Karpas-422 (cell line): ENCODE measurements around the gene NDEL1. TPM values are rescaled to one million over a fixed set of nuclear protein-coding genes. Genes with fewer than 3 reads are reported as not detected.

Source experiments
- DNase-seq: peaks from one replicate; pipeline ENCODE4 v3.0.0-alpha.2; 2015
- H2AFZ ChIP-seq: fragments of 200-600 bp; sonication (generic); 2 replicates; pipeline ENCODE4 v1.6.1; 2014; ENCODE audit warnings: antibody characterized with exemption, low read length, mixed read lengths
- H3K27ac ChIP-seq: fragments of 200-600 bp; sonication (generic); 2 replicates; pipeline ENCODE4 v1.5.1; 2014; ENCODE audit warnings: mild to moderate bottlenecking, low read length, moderate library complexity
- H3K27me3 ChIP-seq: fragments of 200-600 bp; sonication (generic); 2 replicates; pipeline ENCODE4 v1.6.1; 2014; ENCODE audit warnings: low read length, mixed read lengths
- H3K36me3 ChIP-seq: fragments of 200-600 bp; sonication (generic); 2 replicates; pipeline ENCODE4 v1.6.1; 2014; ENCODE audit warnings: low read length, mixed read lengths; ENCODE audit not compliant: insufficient read depth
- H3K4me1 ChIP-seq: fragments of 200-600 bp; sonication (generic); 2 replicates; pipeline ENCODE4 v1.6.1; 2014; ENCODE audit warnings: mild to moderate bottlenecking, low read length, mixed read lengths
- H3K4me2 ChIP-seq: fragments of 200-600 bp; sonication (generic); 2 replicates; pipeline ENCODE4 v1.6.1; 2014; ENCODE audit warnings: low read length, low read depth, mild to moderate bottlenecking; ENCODE audit not compliant: poor library complexity, severe bottlenecking
- H3K4me3 ChIP-seq: fragments of 200-600 bp; sonication (generic); 2 replicates; pipeline ENCODE4 v1.5.1; 2014; ENCODE audit warnings: mild to moderate bottlenecking, antibody characterized with exemption, low read length, mixed read lengths
- H3K79me2 ChIP-seq: fragments of 200-600 bp; sonication (generic); 2 replicates; pipeline ENCODE4 v1.6.1; 2014; ENCODE audit warnings: mild to moderate bottlenecking, low read length, mixed read lengths
- H3K9ac ChIP-seq: fragments of 200-600 bp; sonication (generic); 2 replicates; pipeline ENCODE4 v1.6.0; 2014; ENCODE audit warnings: low read length
- H3K9me2 ChIP-seq: fragments of 200-600 bp; sonication (generic), shearing (Covaris generic); replicated peaks from 2 replicates; pipeline ENCODE4 v1.6.0; 2014; ENCODE audit warnings: mild to moderate bottlenecking, low read length, moderate library complexity; ENCODE audit not compliant: insufficient read depth
- H3K9me3 ChIP-seq: fragments of 300-700, 200-600 bp; sonication (generic); 2 replicates; pipeline ENCODE4 v1.6.1; 2014; ENCODE audit warnings: low read length, mixed read lengths
- H4K20me1 ChIP-seq: fragments of 200-600 bp; sonication (generic); 2 replicates; pipeline ENCODE4 v1.6.1; 2014; ENCODE audit warnings: mild to moderate bottlenecking, antibody characterized with exemption, low read length, low read depth; ENCODE audit not compliant: insufficient read depth
- small RNA-seq: library from RNA; depleted of rRNA; stranded (forward); fragments of <200 nt; gene quantifications from one replicate; pipeline ENCODE3, GENCODE V24; 2014
- total RNA-seq: library from RNA; depleted of rRNA; stranded (reverse); fragments of >200 nt; shearing (Covaris generic); gene quantifications from 2 replicates; pipeline ENCODE4 v1.2.3, GENCODE V29; 2014; ENCODE audit warnings: low replicate concordance; rRNA removed

The NDEL1 gene
- total RNA-seq, 1 experiment from 2014 or later: 48.6 TPM

DNA sequence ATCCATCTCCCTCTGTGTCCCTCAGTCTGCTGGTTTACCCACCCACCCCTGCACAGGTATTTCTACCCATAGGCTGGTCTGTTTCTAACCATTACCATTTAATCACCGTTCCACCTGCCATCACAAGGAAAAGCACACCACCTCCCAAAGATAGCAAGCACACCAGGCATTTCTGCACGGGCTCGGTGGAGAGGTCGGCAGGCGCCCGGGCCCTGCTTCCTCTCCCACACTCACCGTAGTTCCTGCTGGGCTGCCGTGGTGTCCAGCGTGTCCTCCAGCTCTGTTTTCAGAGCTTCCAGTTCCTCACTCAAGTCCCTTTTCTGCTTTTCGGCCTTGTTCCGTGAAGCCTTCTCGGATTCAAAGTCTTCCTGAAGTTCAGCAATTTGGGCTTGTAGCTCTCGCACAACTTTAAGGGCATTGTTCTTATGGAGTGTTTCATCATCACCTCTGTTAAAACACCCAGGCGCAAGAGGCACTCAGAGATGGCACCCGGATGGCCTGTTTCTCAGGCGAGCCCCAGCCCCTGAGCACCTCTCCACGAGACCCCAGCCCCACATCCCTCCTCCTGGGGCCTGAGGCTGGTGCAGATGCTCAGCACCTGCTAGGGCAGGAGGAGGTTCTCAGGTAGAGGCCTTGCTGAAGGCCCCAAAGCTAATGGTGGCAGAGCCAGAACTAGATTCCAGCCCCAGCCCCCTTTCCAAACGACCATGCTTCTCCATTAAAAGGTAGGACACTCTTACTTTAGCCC lies 69.0 kb downstream of the NDEL1 start:
- H3K4me1 ChIP-seq: no peaks in the 10 kb centered on the region
- H3K27ac ChIP-seq: no peak overlapping the region
- no peak overlapping the region for H2AFZ ChIP-seq
- no peaks in the 10 kb centered on the region for H3K79me2 ChIP-seq
- no peak for DNase-seq
- H4K20me1 ChIP-seq: no peaks in the 10 kb centered on the region
- no peaks in the 10 kb centered on the region for H3K9me3 ChIP-seq
- H3K9ac ChIP-seq: no peak overlapping the region
- no peaks in the 10 kb centered on the region for H3K36me3 ChIP-seq
- no peak overlapping the region for H3K4me3 ChIP-seq
- no peaks in the 10 kb centered on the region for H3K27me3 ChIP-seq
- H3K4me2 ChIP-seq: no peak overlapping the region
- H3K9me2 ChIP-seq: no peaks in the 10 kb centered on the region

DNA sequence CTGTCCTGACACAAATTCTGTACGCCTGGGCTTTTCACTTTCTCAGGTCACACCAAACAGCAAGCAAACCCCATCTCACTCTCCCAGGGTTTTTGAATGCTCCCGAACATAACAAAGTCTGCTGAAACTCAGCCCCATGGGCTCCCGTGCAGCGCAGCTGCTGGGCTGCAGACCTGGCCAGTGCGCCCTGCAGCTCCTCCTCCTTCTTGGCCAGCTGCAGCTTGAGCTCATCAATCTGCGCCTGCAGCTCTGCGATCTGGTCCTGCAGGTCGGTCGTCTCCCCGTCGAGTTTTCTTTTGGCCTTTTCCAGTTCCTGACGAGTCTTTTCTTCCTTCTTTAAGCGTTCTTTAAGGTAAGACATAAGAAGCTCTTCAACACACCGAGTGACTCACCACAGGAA lies 70.5 kb downstream of the NDEL1 start:
- DNase-seq: no peak

DNA sequence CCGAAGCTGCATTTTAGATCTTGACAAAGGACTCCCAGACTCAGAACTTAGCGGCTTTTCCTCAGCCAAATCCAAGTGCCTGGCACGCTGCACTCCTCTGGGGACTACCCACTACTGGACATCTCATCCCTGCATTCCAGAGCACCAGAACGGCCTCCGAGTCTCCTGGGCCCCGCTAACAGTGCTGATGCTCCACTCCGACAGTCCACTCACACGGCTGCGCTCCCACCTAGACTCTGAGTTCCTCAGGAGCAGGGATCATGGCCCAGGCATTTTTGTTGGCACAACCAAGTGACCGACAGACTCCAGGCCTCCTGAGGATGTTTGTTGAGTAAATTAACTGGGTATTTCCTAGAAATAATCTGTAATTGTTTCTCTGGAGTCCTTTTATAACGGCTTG lies 79.1 kb downstream of the NDEL1 start:
- Histone ChIP-seq H4K20me1 (no peaks in the 10 kb centered on the region), H3K36me3 (no peaks in the 10 kb centered on the region), H3K4me1 (no peaks in the 10 kb centered on the region), H3K4me2 (no peak overlapping the region), H3K4me3 (no peak overlapping the region), H3K27me3 (no peaks in the 10 kb centered on the region), H3K9ac (no peak overlapping the region), H3K9me2 (no peaks in the 10 kb centered on the region), H3K79me2 (no peaks in the 10 kb centered on the region), H2AFZ (no peak overlapping the region), H3K9me3 (no peaks in the 10 kb centered on the region), H3K27ac (no peak overlapping the region)
- peak; percentile 16 for DNase-seq

More for the DNA sequence above, 70.5 kb downstream of the NDEL1 start:
- Histone ChIP-seq H3K4me3 (no peak overlapping the region), H3K9ac (no peak overlapping the region), H3K27me3 (no peaks in the 10 kb centered on the region), H3K9me3 (no peaks in the 10 kb centered on the region), H3K79me2 (no peaks in the 10 kb centered on the region), H3K36me3 (no peaks in the 10 kb centered on the region), H3K9me2 (no peaks in the 10 kb centered on the region), H4K20me1 (no peaks in the 10 kb centered on the region), H3K4me1 (no peaks in the 10 kb centered on the region), H3K4me2 (no peak overlapping the region), H3K27ac (no peak overlapping the region), H2AFZ (no peak overlapping the region)

Small RNAs within 50 kb of the gene (small RNA-seq; reads per million reads assigned to genes)
- gene RNU7-43P: not detected

Other genes starting within 250 kb of the NDEL1 start
- gene BORCS6, start 245.7 kb upstream of the NDEL1 start, total RNA-seq: 10.3 and 34.4 TPM in 2 replicates
- gene AURKB, start 225.3 kb upstream of the NDEL1 start, total RNA-seq: 71.0 and 82.4 TPM in 2 replicates
- 16.4 and 19.7 TPM in 2 replicates for gene CTC1, start 187.8 kb upstream of the NDEL1 start, total RNA-seq
- gene PFAS, start 186.6 kb upstream of the NDEL1 start, total RNA-seq: 39.9 and 129 TPM in 2 replicates
- gene RANGRF, start 147.2 kb upstream of the NDEL1 start, total RNA-seq: 25.5 and 41.3 TPM in 2 replicates
- gene SLC25A35, start 140.5 kb upstream of the NDEL1 start, total RNA-seq: 4.8 and 7.6 TPM in 2 replicates
- gene ARHGEF15, start 125.6 kb upstream of the NDEL1 start, total RNA-seq: not detected in 2 replicates
- gene ODF4, start 96.0 kb upstream of the NDEL1 start, total RNA-seq: not detected in 2 replicates
- gene RPL26, start 52.7 kb upstream of the NDEL1 start, total RNA-seq: 4,201 and 4,757 TPM in 2 replicates
- not detected in 2 replicates for gene RNF222, start 38.1 kb upstream of the NDEL1 start, total RNA-seq
- gene MYH10, start 194.8 kb downstream of the NDEL1 start, total RNA-seq: not detected in 2 replicates